Tibial nerve (tissue), 3 donors: ENCODE data around the gene WWC2.

ENCODE experiments used
- POLR2A ChIP-seq, 2 donors: fragments of 450-650 bp; IDR thresholded peaks; one replicate each; pipeline ENCODE4 v1.6.1; 2017; ENCODE audit warnings: antibody characterized with exemption in 2 of 2, mild to moderate bottlenecking in 2 of 2, moderate library complexity in 2 of 2
- TF ChIP-seq, protein P1 (sequence below), 5 experiments: fragments of 200-600 bp in 3 of 5; fragments of 450-650 bp in 2 of 5; sonication (generic) in 3 of 5; IDR thresholded peaks; one replicate each; pipeline ENCODE4 v1.5.1; 2016 to 2019; ENCODE audit warnings: antibody characterized with exemption in 5 of 5, mild to moderate bottlenecking in 3 of 5, moderate library complexity in 2 of 5

DNA sequence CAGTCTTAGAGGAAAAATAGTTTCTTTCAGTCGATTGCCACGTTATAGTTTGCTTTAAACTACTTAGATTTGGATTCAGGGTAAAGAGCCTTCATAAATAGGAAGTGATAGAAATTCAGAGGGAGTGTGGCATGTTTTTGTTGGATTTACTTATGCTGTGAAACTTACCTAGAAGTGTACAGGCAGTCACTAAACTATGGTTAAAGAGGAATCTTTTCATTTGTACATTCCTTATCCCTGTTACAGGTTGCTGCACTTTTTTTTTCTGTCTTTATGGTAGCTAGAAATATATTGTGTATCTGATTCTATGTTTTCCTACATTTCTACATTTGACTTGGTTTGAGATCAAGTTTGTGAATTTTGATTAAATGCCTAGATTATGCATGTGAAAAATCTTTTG is 19.1 kb downstream of the WWC2 start:
- TF ChIP-seq, protein P1, sequence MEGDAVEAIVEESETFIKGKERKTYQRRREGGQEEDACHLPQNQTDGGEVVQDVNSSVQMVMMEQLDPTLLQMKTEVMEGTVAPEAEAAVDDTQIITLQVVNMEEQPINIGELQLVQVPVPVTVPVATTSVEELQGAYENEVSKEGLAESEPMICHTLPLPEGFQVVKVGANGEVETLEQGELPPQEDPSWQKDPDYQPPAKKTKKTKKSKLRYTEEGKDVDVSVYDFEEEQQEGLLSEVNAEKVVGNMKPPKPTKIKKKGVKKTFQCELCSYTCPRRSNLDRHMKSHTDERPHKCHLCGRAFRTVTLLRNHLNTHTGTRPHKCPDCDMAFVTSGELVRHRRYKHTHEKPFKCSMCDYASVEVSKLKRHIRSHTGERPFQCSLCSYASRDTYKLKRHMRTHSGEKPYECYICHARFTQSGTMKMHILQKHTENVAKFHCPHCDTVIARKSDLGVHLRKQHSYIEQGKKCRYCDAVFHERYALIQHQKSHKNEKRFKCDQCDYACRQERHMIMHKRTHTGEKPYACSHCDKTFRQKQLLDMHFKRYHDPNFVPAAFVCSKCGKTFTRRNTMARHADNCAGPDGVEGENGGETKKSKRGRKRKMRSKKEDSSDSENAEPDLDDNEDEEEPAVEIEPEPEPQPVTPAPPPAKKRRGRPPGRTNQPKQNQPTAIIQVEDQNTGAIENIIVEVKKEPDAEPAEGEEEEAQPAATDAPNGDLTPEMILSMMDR (IDR thresholded peaks at IDR 0.05): no peak
- no peak for TF ChIP-seq POLR2A (IDR thresholded peaks at IDR 0.05)
